ENCODE data around the gene TFCP2. TPM values are rescaled to one million over a fixed set of nuclear protein-coding genes. Genes with fewer than 3 reads are reported as not detected.

The TFCP2 gene
- total RNA-seq, 1 donor from 2014 or later: 3.0 TPM

- Histone ChIP-seq H3K27me3 (no peaks in the 10 kb centered on the region), H3K4me3 (no peak overlapping the region), H3K9me3 (no peaks in the 10 kb centered on the region), H3K36me3 (no peaks in the 10 kb centered on the region), H3K27ac (no peak overlapping the region), H3K4me1 (no peaks in the 10 kb centered on the region)
- intact Hi-C loops (cut with DNase I): no loop called here
- no peak for TF ChIP-seq CTCF (IDR thresholded peaks at IDR 0.05)
- DNase-seq (ENCODE audit: low spot score in 2 of 2): no peak
Measured at GRCh38 chr12:51147309-51147708, 25.6 kb downstream of the TFCP2 start.

- no peak for TF ChIP-seq CTCF (IDR thresholded peaks at IDR 0.05)
- Histone ChIP-seq H3K9me3 (no peaks in the 10 kb centered on the region), H3K27ac (no peak overlapping the region), H3K4me3 (no peak overlapping the region), H3K36me3 (peaks cover 0 to 9% of the 10 kb centered on the region in 2 donors), H3K27me3 (no peaks in the 10 kb centered on the region), H3K4me1 (no peaks in the 10 kb centered on the region)
- intact Hi-C loops (cut with DNase I): no loop called here
- no peak for DNase-seq (ENCODE audit: low spot score in 2 of 2)
Measured at GRCh38 chr12:51139292-51139844, 33.6 kb downstream of the TFCP2 start.

- Histone ChIP-seq H3K27me3 (no peaks in the 10 kb centered on the region), H3K27ac (no peak overlapping the region), H3K4me1 (no peaks in the 10 kb centered on the region), H3K9me3 (no peaks in the 10 kb centered on the region), H3K4me3 (no peak overlapping the region), H3K36me3 (peaks cover 0 to under 1% of the 10 kb centered on the region in 2 donors)
- DNase-seq (ENCODE audit: low spot score in 2 of 2): no peak
- TF ChIP-seq CTCF (IDR thresholded peaks at IDR 0.05): no peak
- intact Hi-C loops (cut with DNase I): no loop called here
Measured at GRCh38 chr12:51132693-51133092, 40.2 kb downstream of the TFCP2 start.

GRCh38 chr12:51131745-51132521 lies 41.0 kb downstream of the TFCP2 start:
- Histone ChIP-seq H3K4me3 (no peak overlapping the region), H3K4me1 (no peaks in the 10 kb centered on the region), H3K27me3 (no peaks in the 10 kb centered on the region), H3K27ac (no peak overlapping the region), H3K36me3 (no peaks in the 10 kb centered on the region), H3K9me3 (no peaks in the 10 kb centered on the region)
- intact Hi-C loops (cut with DNase I): no loop called here
- DNase-seq (ENCODE audit: low spot score in 2 of 2): no peak
- no peak for TF ChIP-seq CTCF (IDR thresholded peaks at IDR 0.05)

GRCh38 chr12:51128919-51129318 lies 44.0 kb downstream of the TFCP2 start:
- intact Hi-C loops (cut with DNase I): no loop called here
- peaks cover 4 to 10% of the 10 kb centered on the region in 2 donors for H3K36me3 ChIP-seq
- H3K9me3 ChIP-seq: no peaks in the 10 kb centered on the region
- no peak for DNase-seq (ENCODE audit: low spot score in 2 of 2)
- H3K4me1 ChIP-seq: no peaks in the 10 kb centered on the region
- H3K4me3 ChIP-seq: no peak overlapping the region
- no peak overlapping the region for H3K27ac ChIP-seq
- H3K27me3 ChIP-seq: no peaks in the 10 kb centered on the region
- TF ChIP-seq CTCF (IDR thresholded peaks at IDR 0.05): no peak
